ENCODE results near the gene SLC22A25.

- no peak for TF ChIP-seq CTCF (IDR thresholded peaks at IDR 0.05)
- TF ChIP-seq POLR2A (IDR thresholded peaks at IDR 0.05), result no peak
Measured at GRCh38 chr11:63210111-63210510, 33.3 kb downstream of the SLC22A25 start.

Measured in upper lobe of left lung (tissue), 4 donors.